Measurements from ENCODE around the gene FGFR2.

The FGFR2 gene

GRCh38 chr10:121497513-121498470, 100.5 kb downstream of the FGFR2 start:
- DNase-seq = no peak

- no peak for DNase-seq
Observed at GRCh38 chr10:121495719-121496118, 102.5 kb downstream of the FGFR2 start.

GRCh38 chr10:121494296-121494695, 103.9 kb downstream of the FGFR2 start:
- no peak for DNase-seq

GRCh38 chr10:121493521-121493920, 104.7 kb downstream of the FGFR2 start:
- DNase-seq = no peak

- peak in 2 of 58 donors; percentile 15 to 36 for DNase-seq
Observed at GRCh38 chr10:121490871-121491519, 107.2 kb downstream of the FGFR2 start.

GRCh38 chr10:121485436-121486139, 112.7 kb downstream of the FGFR2 start:
- DNase-seq = peak in 22 of 58 donors; percentile 6 to 54 (median 32)

- DNase-seq = no peak
Observed at GRCh38 chr10:121484816-121485215, 113.4 kb downstream of the FGFR2 start.

GRCh38 chr10:121484401-121484800, 113.8 kb downstream of the FGFR2 start:
- no peak for DNase-seq

- DNase-seq = no peak
Observed at GRCh38 chr10:121481180-121481579, 117.1 kb downstream of the FGFR2 start.

- no peak for DNase-seq
Observed at GRCh38 chr10:121478556-121478955, 119.7 kb downstream of the FGFR2 start.

- DNase-seq = no peak
Observed at GRCh38 chr10:121469797-121470606, 128.2 kb downstream of the FGFR2 start.

GRCh38 chr10:121468726-121469125, 129.5 kb downstream of the FGFR2 start:
- peak in 2 of 58 donors; percentile 6 to 21 for DNase-seq

GRCh38 chr10:121466424-121466823, 131.8 kb downstream of the FGFR2 start:
- no peak for DNase-seq

GRCh38 chr10:121465215-121465614, 133.0 kb downstream of the FGFR2 start:
- DNase-seq = no peak

- DNase-seq = no peak
Observed at GRCh38 chr10:121464517-121464916, 133.7 kb downstream of the FGFR2 start.

GRCh38 chr10:121462955-121463354, 135.3 kb downstream of the FGFR2 start:
- no peak for DNase-seq

- DNase-seq = no peak
Observed at GRCh38 chr10:121462281-121462680, 136.0 kb downstream of the FGFR2 start.

GRCh38 chr10:121461307-121461706, 136.9 kb downstream of the FGFR2 start:
- no peak for DNase-seq

- DNase-seq = no peak
Observed at GRCh38 chr10:121460733-121461132, 137.5 kb downstream of the FGFR2 start.

- DNase-seq = peak in 1 of 58 donors; percentile 13
Observed at GRCh38 chr10:121459622-121460453, 138.4 kb downstream of the FGFR2 start.

Measured in anterior cingulate cortex (tissue), 58 donors.